ENCODE results near the gene CSRNP3.
"Not testable (repeated sequence)": the region's sequence is repeated elsewhere in the genome, so short reads cannot be mapped to it uniquely, and the experiment has no call there.

The CSRNP3 gene

GRCh38 chr2:165640247-165640929 lies 170.9 kb downstream of the CSRNP3 start:
- no peak for DNase-seq

- DNase-seq: no peak
Observed at GRCh38 chr2:165645930-165646831, 176.7 kb downstream of the CSRNP3 start.

- DNase-seq: no peak
Observed at GRCh38 chr2:165647409-165647808, 177.9 kb downstream of the CSRNP3 start.

GRCh38 chr2:165648801-165649200 lies 179.3 kb downstream of the CSRNP3 start:
- no peak for DNase-seq

GRCh38 chr2:165651233-165651632 lies 181.7 kb downstream of the CSRNP3 start:
- no peak for DNase-seq

- DNase-seq: no peak
Observed at GRCh38 chr2:165655661-165656060, 186.2 kb downstream of the CSRNP3 start.

GRCh38 chr2:165660361-165660760 lies 190.9 kb downstream of the CSRNP3 start:
- DNase-seq: no peak

GRCh38 chr2:165662720-165663119 lies 193.2 kb downstream of the CSRNP3 start:
- DNase-seq: no peak

GRCh38 chr2:165665614-165666013 lies 196.1 kb downstream of the CSRNP3 start:
- no peak for DNase-seq

- not testable (repeated sequence) for DNase-seq
Observed at GRCh38 chr2:165666073-165666472, 196.6 kb downstream of the CSRNP3 start.

GRCh38 chr2:165666605-165667004 lies 197.1 kb downstream of the CSRNP3 start:
- DNase-seq: no peak

- no peak for DNase-seq
Observed at GRCh38 chr2:165667375-165667774, 197.9 kb downstream of the CSRNP3 start.

- no peak for DNase-seq
Observed at GRCh38 chr2:165674780-165675179, 205.3 kb downstream of the CSRNP3 start.

- DNase-seq: no peak
Observed at GRCh38 chr2:165675551-165675968, 206.1 kb downstream of the CSRNP3 start.

GRCh38 chr2:165678882-165679281 lies 209.4 kb downstream of the CSRNP3 start:
- no peak for DNase-seq

- DNase-seq: no peak
Observed at GRCh38 chr2:165679621-165680020, 210.1 kb downstream of the CSRNP3 start.

- no peak for DNase-seq
Observed at GRCh38 chr2:165681841-165682240, 212.3 kb downstream of the CSRNP3 start.

- no peak for DNase-seq
Observed at GRCh38 chr2:165682546-165682945, 213.0 kb downstream of the CSRNP3 start.

- DNase-seq: no peak
Observed at GRCh38 chr2:165686800-165687199, 217.3 kb downstream of the CSRNP3 start.

GRCh38 chr2:165687426-165688002 lies 218.0 kb downstream of the CSRNP3 start:
- DNase-seq: no peak

GRCh38 chr2:165691615-165692014 lies 222.1 kb downstream of the CSRNP3 start:
- no peak for DNase-seq

- no peak for DNase-seq
Observed at GRCh38 chr2:165692906-165693305, 223.4 kb downstream of the CSRNP3 start.

GRCh38 chr2:165693838-165694237 lies 224.3 kb downstream of the CSRNP3 start:
- no peak for DNase-seq

Measured in activated effector memory CD4-positive, alpha-beta T cell treated with Interleukin-2 at 50 U/mL for 16 hours (primary cell).